Neutrophil (primary cell): ENCODE data around the gene ADAMTS2.

Experiments used
- H3K27ac ChIP-seq: fragments of 200-600 bp; sonication (generic); 2 replicates; pipeline ENCODE4 v1.5.1; 2016; ENCODE audit warnings: mild to moderate bottlenecking, moderate library complexity
- H3K27me3 ChIP-seq: fragments of 200-600 bp; sonication (generic); 2 replicates; pipeline ENCODE4 v1.6.0; 2016; ENCODE audit warnings: mild to moderate bottlenecking
- H3K36me3 ChIP-seq: fragments of 200-600 bp; sonication (generic); 2 replicates; pipeline ENCODE4 v1.5.1; 2017
- H3K4me1 ChIP-seq, 2 experiments: fragments of 200-600 bp in 1 of 2; sonication (generic) in 1 of 2; 1 replicate in 1 of 2; 2 replicates in 1 of 2; pipeline versions ENCODE4 v1.5.1 to v1.6.1; 2013 to 2016; ENCODE audit warnings: low read depth in 1 of 2, low read length in 1 of 2, mild to moderate bottlenecking in 1 of 2, moderate library complexity in 1 of 2; ENCODE audit not compliant: control insufficient read depth in 1 of 2, insufficient read depth in 1 of 2
- H3K4me3 ChIP-seq, 2 experiments: fragments of 200-600 bp in 1 of 2; sonication (generic) in 1 of 2; 1 replicate in 1 of 2; 2 replicates in 1 of 2; pipeline ENCODE4 v1.5.1; 2013 to 2016; ENCODE audit warnings: low read depth in 1 of 2, low read length in 1 of 2, mild to moderate bottlenecking in 1 of 2, moderate library complexity in 1 of 2
- H3K9me3 ChIP-seq: fragments of 200-600 bp; sonication (generic); 2 replicates; pipeline ENCODE4 v1.5.1; 2016
- CTCF ChIP-seq: fragments of 200-600 bp; sonication (generic); IDR thresholded peaks from 2 replicates; pipeline ENCODE4 v1.5.1; 2016; ENCODE audit warnings: antibody characterized with exemption

Gene ADAMTS2

GRCh38 chr5:179344431-179345182, 654 bp downstream of the ADAMTS2 start:
- TF ChIP-seq CTCF: no peak
- H3K9me3 ChIP-seq: no peaks in the 10 kb centered on the region
- no peak overlapping the region for H3K27ac ChIP-seq
- H3K27me3 ChIP-seq: peaks cover 97% of the 10 kb centered on the region
- H3K4me1 ChIP-seq: peaks cover 0 to 3% of the 10 kb centered on the region in 2 experiments
- H3K36me3 ChIP-seq: no peaks in the 10 kb centered on the region
- no peak overlapping the region for H3K4me3 ChIP-seq

GRCh38 chr5:179343719-179344430, 1.4 kb downstream of the ADAMTS2 start:
- no peak overlapping the region for H3K27ac ChIP-seq
- peaks cover 0 to 3% of the 10 kb centered on the region in 2 experiments for H3K4me1 ChIP-seq
- H3K4me3 ChIP-seq: no peak overlapping the region
- H3K27me3 ChIP-seq: peaks cover 90% of the 10 kb centered on the region
- TF ChIP-seq CTCF: no peak
- no peaks in the 10 kb centered on the region for H3K36me3 ChIP-seq
- no peaks in the 10 kb centered on the region for H3K9me3 ChIP-seq

- H3K36me3 ChIP-seq: no peaks in the 10 kb centered on the region
- H3K4me1 ChIP-seq: peaks cover 0 to 3% of the 10 kb centered on the region in 2 experiments
- H3K27ac ChIP-seq: no peak overlapping the region
- no peak overlapping the region for H3K4me3 ChIP-seq
- no peak for TF ChIP-seq CTCF
- peaks cover 83% of the 10 kb centered on the region for H3K27me3 ChIP-seq
- H3K9me3 ChIP-seq: no peaks in the 10 kb centered on the region
Measured at GRCh38 chr5:179343021-179343718, 2.1 kb downstream of the ADAMTS2 start.

DNA sequence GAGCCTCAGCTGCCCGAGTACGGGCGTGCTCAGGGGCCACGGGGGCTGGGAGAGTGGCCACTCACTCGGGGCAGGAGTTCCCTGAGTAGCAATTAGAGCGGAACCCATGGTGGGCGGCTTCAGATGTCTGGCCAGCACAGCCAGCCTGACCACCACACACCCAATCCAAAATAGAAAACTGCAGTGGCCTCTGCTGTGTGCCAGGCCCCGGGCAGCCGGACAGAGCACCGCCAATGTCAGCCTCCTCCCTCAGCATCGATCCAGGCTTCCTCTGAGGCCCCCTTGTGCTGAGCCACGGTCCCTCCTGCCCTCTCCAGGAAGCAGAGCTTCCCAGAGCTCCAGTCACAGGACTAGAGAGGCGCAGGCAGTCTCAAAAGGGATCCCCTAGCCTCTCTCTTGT, 2.7 kb downstream of the ADAMTS2 start:
- Histone ChIP-seq H3K4me3 (no peak overlapping the region), H3K27ac (no peak overlapping the region), H3K27me3 (peaks cover 77% of the 10 kb centered on the region), H3K9me3 (no peaks in the 10 kb centered on the region), H3K36me3 (no peaks in the 10 kb centered on the region), H3K4me1 (peaks cover 0 to 3% of the 10 kb centered on the region in 2 experiments)
- TF ChIP-seq CTCF: no peak

DNA sequence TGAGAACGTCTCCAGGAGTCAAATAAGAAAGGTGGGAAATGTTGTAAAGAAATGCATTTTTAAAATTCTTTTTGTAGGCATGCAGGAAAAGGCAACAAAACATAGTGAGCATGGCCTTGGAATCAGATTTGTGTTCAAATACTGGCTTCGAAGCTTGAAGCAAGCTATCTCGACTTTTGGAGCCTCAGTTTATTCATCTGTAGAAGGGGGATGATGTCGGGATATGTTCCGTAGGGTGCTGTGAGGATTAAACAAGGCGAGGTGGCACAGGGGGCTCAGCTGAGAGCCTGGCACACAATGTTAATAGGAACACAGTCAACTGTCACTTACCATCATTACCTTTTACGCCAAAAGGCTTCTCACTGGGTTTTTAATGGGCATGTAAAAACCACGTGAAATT, 4.8 kb downstream of the ADAMTS2 start:
- Histone ChIP-seq H3K36me3 (no peaks in the 10 kb centered on the region), H3K27me3 (peaks cover 76% of the 10 kb centered on the region), H3K9me3 (no peaks in the 10 kb centered on the region), H3K4me1 (peaks cover 0 to 3% of the 10 kb centered on the region in 2 experiments), H3K27ac (no peak overlapping the region), H3K4me3 (no peak overlapping the region)
- TF ChIP-seq CTCF: no peak
